Smooth muscle cell (in vitro differentiated cells): ENCODE measurements around the gene TJAP1. TPM values are rescaled to one million over a fixed set of nuclear protein-coding genes. Genes with fewer than 3 reads are reported as not detected.

Experiments
- DNase-seq: peaks from one replicate; lab custom pipeline; 2025; ENCODE audit not compliant: unreplicated experiment; lab: John Stamatoyannopoulos, UW
- H2AFZ ChIP-seq: fragments of 200-600 bp; sonication (generic); 2 replicates; pipeline ENCODE4 v1.6.0; 2016; ENCODE audit warnings: antibody characterized with exemption, low read depth, mild to moderate bottlenecking
- H3F3A ChIP-seq: fragments of 200-600 bp; sonication (generic); 2 replicates; pipeline ENCODE4 v1.6.0; 2017; ENCODE audit warnings: antibody characterized with exemption, low read depth
- H3K27ac ChIP-seq: fragments of 200-600 bp; sonication (generic); 2 replicates; pipeline ENCODE4 v1.5.1; 2016; ENCODE audit warnings: low read depth, mild to moderate bottlenecking
- H3K27me3 ChIP-seq: fragments of 200-600 bp; sonication (generic); 2 replicates; pipeline ENCODE4 v1.6.1; 2016; ENCODE audit warnings: low read depth, mild to moderate bottlenecking
- H3K36me3 ChIP-seq: fragments of 200-600 bp; sonication (generic); 2 replicates; pipeline ENCODE4 v1.5.1; 2016; ENCODE audit warnings: low read depth
- H3K4me1 ChIP-seq: fragments of 200-600 bp; sonication (generic); 2 replicates; pipeline ENCODE4 v1.5.1; 2016; ENCODE audit warnings: low read depth
- H3K4me2 ChIP-seq: fragments of 200-600 bp; sonication (generic); 2 replicates; pipeline ENCODE4 v1.6.0; 2016; ENCODE audit warnings: mild to moderate bottlenecking
- H3K4me3 ChIP-seq: fragments of 200-600 bp; sonication (generic); 2 replicates; pipeline ENCODE4 v1.5.1; 2016; ENCODE audit warnings: mild to moderate bottlenecking
- H3K79me2 ChIP-seq: fragments of 200-600 bp; sonication (generic); 2 replicates; pipeline ENCODE4 v1.6.0; 2016; ENCODE audit warnings: low read depth, mild to moderate bottlenecking
- H3K9ac ChIP-seq: fragments of 200-600 bp; sonication (generic); 2 replicates; pipeline ENCODE4 v1.6.0; 2016; ENCODE audit warnings: low read depth
- H3K9me3 ChIP-seq: fragments of 200-600 bp; sonication (generic); replicated peaks from 2 replicates; pipeline ENCODE4 v1.5.1; 2016; ENCODE audit warnings: low read depth
- H4K20me1 ChIP-seq: fragments of 200-600 bp; sonication (generic); 2 replicates; pipeline ENCODE4 v1.6.0; 2016; ENCODE audit warnings: low read depth
- CTCF ChIP-seq: fragments of 200-600 bp; sonication (generic); IDR thresholded peaks from 2 replicates; pipeline ENCODE4 v1.5.1; 2017; ENCODE audit warnings: borderline replicate concordance, mild to moderate bottlenecking, antibody characterized with exemption; ENCODE audit not compliant: insufficient read depth, poor library complexity, severe bottlenecking
- WGBS: methylation state at CpG from one replicate; pipeline ENCODE4 v1.1.7; 2016; ENCODE audit warnings: low lambda C conversion rate; 5-methylcytosine and 5-hydroxymethylcytosine counted together
- polyA plus RNA-seq: library from polyadenylated mRNA; unstranded; fragments of >200 nt; fragmentation: Nextera tagmentation; extraction: Ambion mirVana; gene quantifications from 2 replicates; pipeline ENCODE4 v1.2.1, GENCODE V29; 2016
- total RNA-seq: library from RNA; depleted of rRNA; stranded (reverse); fragments of >200 nt; gene quantifications from 2 replicates; pipeline ENCODE4 v1.2.3, GENCODE V29; 2014

Gene TJAP1
- total and polyA plus RNA-seq, 2 experiments from 2014 or later, result 9.3 to 13.5 TPM

GRCh38 chr6:43506171-43506570, 28.8 kb downstream of the TJAP1 start:
- no peak for TF ChIP-seq CTCF
- Histone ChIP-seq H3K4me2 (no peak overlapping the region), H3K27me3 (no peaks in the 10 kb centered on the region), H3K4me1 (peaks cover 2% of the 10 kb centered on the region), H3K9ac (no peak overlapping the region), H3K9me3 (no peaks in the 10 kb centered on the region), H3K36me3 (no peaks in the 10 kb centered on the region), H3K79me2 (no peaks in the 10 kb centered on the region), H2AFZ (no peak overlapping the region), H3K4me3 (no peak overlapping the region), H3K27ac (no peak overlapping the region), H3F3A (peaks cover 6% of the 10 kb centered on the region), H4K20me1 (no peaks in the 10 kb centered on the region)
- DNase-seq, result no peak
- WGBS, result 83% methylated on average over 3 of the region's 3 CpGs

- no peaks in the 10 kb centered on the region for H3K9me3 ChIP-seq
- no peaks in the 10 kb centered on the region for H3K79me2 ChIP-seq
- no peak overlapping the region for H3K27ac ChIP-seq
- WGBS, result 38% methylated on average over 14 of the region's 14 CpGs
- TF ChIP-seq CTCF, result peak; percentile 93
- peak; percentile 60 for DNase-seq
- H3K4me3 ChIP-seq, result no peak overlapping the region
- peaks cover 2% of the 10 kb centered on the region for H3K4me1 ChIP-seq
- H4K20me1 ChIP-seq, result no peaks in the 10 kb centered on the region
- H3K36me3 ChIP-seq, result no peaks in the 10 kb centered on the region
- H3F3A ChIP-seq, result peaks cover 12% of the 10 kb centered on the region
- H2AFZ ChIP-seq, result no peak overlapping the region
- no peak overlapping the region for H3K4me2 ChIP-seq
- no peaks in the 10 kb centered on the region for H3K27me3 ChIP-seq
- H3K9ac ChIP-seq, result no peak overlapping the region
Measured at GRCh38 chr6:43506667-43507471, 29.5 kb downstream of the TJAP1 start.

GRCh38 chr6:43508481-43509141, 31.2 kb downstream of the TJAP1 start:
- Histone ChIP-seq H3K9ac (no peak overlapping the region), H3K4me3 (no peak overlapping the region), H3K27me3 (no peaks in the 10 kb centered on the region), H3K27ac (no peak overlapping the region), H2AFZ (no peak overlapping the region), H3K9me3 (no peaks in the 10 kb centered on the region), H3F3A (peaks cover 23% of the 10 kb centered on the region), H3K36me3 (no peaks in the 10 kb centered on the region), H3K4me1 (peaks cover 2% of the 10 kb centered on the region), H4K20me1 (peaks cover 6% of the 10 kb centered on the region), H3K79me2 (no peaks in the 10 kb centered on the region), H3K4me2 (peak overlapping the region; percentile 99)
- no peak for TF ChIP-seq CTCF
- no peak for DNase-seq
- 82% methylated on average over 8 of the region's 8 CpGs for WGBS
